ENCODE measurements around the gene MYADML2. TPM values are rescaled to one million over a fixed set of nuclear protein-coding genes. Genes with fewer than 3 reads are reported as not detected.

The MYADML2 gene
- total and polyA plus RNA-seq, 8 donors, result not detected

GRCh38 chr17:81905424-81905875, 41.6 kb downstream of the MYADML2 start:
- WGBS, 5 donors, result 90 to 98% (median 93%) methylated on average over 8 to 16 of the region's 16 CpGs
- Histone ChIP-seq H3K4me1 (peaks cover 18 to 47% (median 35%) of the 10 kb centered on the region in 4 donors), H3K9me3 (no peaks in the 10 kb centered on the region), H3K27ac (no peak overlapping the region), H3K36me3 (peaks cover 39 to 66% (median 59%) of the 10 kb centered on the region in 4 donors), H3K4me3 (no peak overlapping the region), H3K27me3 (peaks cover 0 to 25% (median 17%) of the 10 kb centered on the region in 3 donors)
- TF ChIP-seq EP300 (IDR thresholded peaks at IDR 0.05) (no peak), CTCF (IDR thresholded peaks at IDR 0.05) (no peak), POLR2A (IDR thresholded peaks at IDR 0.05) (no peak), POLR2AphosphoS5 (IDR thresholded peaks at IDR 0.05) (no peak)
- intact Hi-C loops (cut with DNase I; ENCODE audit: low total_unique reads), result no loop called here
- DNase-seq, result no peak

- H3K9me3 ChIP-seq, result no peaks in the 10 kb centered on the region
- WGBS, 5 donors, result 89 to 93% (median 91%) methylated on average over 19 to 28 of the region's 28 CpGs
- H3K36me3 ChIP-seq, result peaks cover 39 to 73% (median 65%) of the 10 kb centered on the region in 4 donors
- peaks cover 13 to 41% (median 29%) of the 10 kb centered on the region in 4 donors for H3K4me1 ChIP-seq
- DNase-seq, result no peak
- TF ChIP-seq POLR2AphosphoS5 (IDR thresholded peaks at IDR 0.05) (no peak), POLR2A (IDR thresholded peaks at IDR 0.05) (no peak), CTCF (IDR thresholded peaks at IDR 0.05) (no peak), EP300 (IDR thresholded peaks at IDR 0.05) (no peak)
- H3K27ac ChIP-seq, result no peak overlapping the region
- intact Hi-C loops (cut with DNase I; ENCODE audit: low total_unique reads), result no loop called here
- H3K27me3 ChIP-seq, result peaks cover 0 to 25% (median 17%) of the 10 kb centered on the region in 3 donors
- no peak overlapping the region for H3K4me3 ChIP-seq
Measured at GRCh38 chr17:81904600-81905423, 42.2 kb downstream of the MYADML2 start.

- Histone ChIP-seq H3K4me1 (peaks cover 13 to 33% (median 23%) of the 10 kb centered on the region in 4 donors), H3K27me3 (peaks cover 0 to 25% (median 17%) of the 10 kb centered on the region in 3 donors), H3K4me3 (no peak overlapping the region), H3K27ac (no peak overlapping the region), H3K36me3 (peaks cover 39 to 76% (median 71%) of the 10 kb centered on the region in 4 donors), H3K9me3 (no peaks in the 10 kb centered on the region)
- TF ChIP-seq EP300 (IDR thresholded peaks at IDR 0.05), result no peak
- no peak for TF ChIP-seq POLR2A (IDR thresholded peaks at IDR 0.05)
- no peak for TF ChIP-seq POLR2AphosphoS5 (IDR thresholded peaks at IDR 0.05)
- no peak for TF ChIP-seq CTCF (IDR thresholded peaks at IDR 0.05)
- intact Hi-C loops (cut with DNase I; ENCODE audit: low total_unique reads), result no loop called here
- 94 to 96% (median 95%) methylated on average over 20 to 24 of the region's 24 CpGs for WGBS, 5 donors
- no peak for DNase-seq
Measured at GRCh38 chr17:81903896-81904599, 43.0 kb downstream of the MYADML2 start.

- Histone ChIP-seq H3K4me3 (no peak overlapping the region), H3K27me3 (peaks cover 0 to 25% (median 17%) of the 10 kb centered on the region in 3 donors), H3K36me3 (peaks cover 40 to 76% (median 71%) of the 10 kb centered on the region in 4 donors), H3K27ac (no peak overlapping the region), H3K4me1 (peaks cover 13 to 27% (median 20%) of the 10 kb centered on the region in 4 donors), H3K9me3 (no peaks in the 10 kb centered on the region)
- TF ChIP-seq EP300 (IDR thresholded peaks at IDR 0.05) (no peak), CTCF (IDR thresholded peaks at IDR 0.05) (no peak), POLR2AphosphoS5 (IDR thresholded peaks at IDR 0.05) (no peak), POLR2A (IDR thresholded peaks at IDR 0.05) (no peak)
- intact Hi-C loops (cut with DNase I; ENCODE audit: low total_unique reads), result no loop called here
- WGBS, 5 donors, result 90 to 94% (median 91%) methylated on average over 5 to 10 of the region's 10 CpGs
- DNase-seq, result no peak
Measured at GRCh38 chr17:81903415-81903831, 43.6 kb downstream of the MYADML2 start.
